NCI-H2107 treated with DMSO at 0.1 percent for 48 hours (cell line): ENCODE results near the gene SWT1.
"Not testable (repeated sequence)": the region's sequence is repeated elsewhere in the genome, so short reads cannot be mapped to it uniquely, and the experiment has no call there.

Experiments
- DNase-seq: peaks from one replicate; lab custom pipeline; 2025; ENCODE audit not compliant: unreplicated experiment; lab: John Stamatoyannopoulos, UW

The SWT1 gene

DNA sequence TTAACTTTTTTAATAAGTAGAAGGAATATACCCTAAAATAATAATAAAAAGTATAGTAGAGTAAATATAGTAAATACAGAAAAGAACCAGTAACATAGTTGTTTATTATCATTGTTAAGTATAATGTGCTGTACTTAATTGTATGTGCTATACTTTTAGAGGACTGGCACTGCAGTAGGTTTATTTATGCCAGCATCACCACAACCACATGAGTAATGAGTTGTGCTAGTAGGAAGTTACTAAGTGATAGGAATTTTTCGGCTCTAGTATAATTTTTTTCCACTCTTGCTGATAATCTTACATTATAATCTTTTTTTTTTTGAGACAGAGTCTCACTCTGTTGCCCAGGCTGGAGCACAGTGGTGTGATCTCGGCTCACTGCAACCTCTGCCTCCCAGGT lies 88.5 kb downstream of the SWT1 start:
- no peak for DNase-seq

- no peak for DNase-seq
Measured at GRCh38 chr1:185249563-185249962, 92.6 kb downstream of the SWT1 start.

DNA sequence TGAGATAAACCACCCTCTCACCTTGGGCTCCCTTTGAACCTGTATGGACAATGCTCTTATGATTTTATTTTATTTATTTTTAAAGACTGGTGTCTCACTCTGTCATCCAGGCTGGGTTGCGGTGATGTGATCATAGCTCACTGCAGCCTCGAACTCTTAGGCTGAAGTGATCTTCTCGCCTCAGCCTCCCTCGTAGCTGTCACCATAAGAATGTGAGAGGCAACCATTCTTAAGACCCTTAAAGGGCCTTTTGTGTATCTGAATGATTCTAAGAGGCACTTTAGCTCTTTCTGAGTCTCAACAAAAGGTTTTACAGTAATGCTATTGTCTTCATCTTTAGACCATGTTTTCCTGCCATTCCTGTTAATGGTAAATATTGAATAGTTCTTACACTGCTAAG lies 93.1 kb downstream of the SWT1 start:
- no peak for DNase-seq

GRCh38 chr1:185251928-185252327 lies 95.0 kb downstream of the SWT1 start:
- DNase-seq, result not testable (repeated sequence)

DNA sequence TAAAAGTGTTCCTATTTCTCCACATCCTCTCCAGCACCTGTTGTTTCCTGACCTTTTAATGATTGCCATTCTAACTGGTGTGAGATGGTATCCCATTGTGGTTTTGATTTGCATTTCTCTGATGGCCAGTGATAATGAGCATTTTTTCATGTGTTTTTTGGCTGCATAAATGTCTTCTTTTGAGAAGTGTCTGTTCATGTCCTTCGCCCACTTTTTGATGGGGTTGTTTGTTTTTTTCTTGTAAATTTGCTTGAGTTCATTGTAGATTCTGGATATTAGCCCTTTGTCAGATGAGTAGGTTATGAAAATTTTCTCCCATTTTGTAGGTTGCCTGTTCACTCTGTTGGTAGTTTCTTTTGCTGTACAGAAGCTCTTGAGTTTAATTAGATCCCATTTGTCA lies 95.4 kb downstream of the SWT1 start:
- DNase-seq, result not testable (repeated sequence)

- not testable (repeated sequence) for DNase-seq
Measured at GRCh38 chr1:185255595-185255994, 98.6 kb downstream of the SWT1 start.

GRCh38 chr1:185257116-185257949 lies 100.4 kb downstream of the SWT1 start:
- not testable (repeated sequence) for DNase-seq

DNA sequence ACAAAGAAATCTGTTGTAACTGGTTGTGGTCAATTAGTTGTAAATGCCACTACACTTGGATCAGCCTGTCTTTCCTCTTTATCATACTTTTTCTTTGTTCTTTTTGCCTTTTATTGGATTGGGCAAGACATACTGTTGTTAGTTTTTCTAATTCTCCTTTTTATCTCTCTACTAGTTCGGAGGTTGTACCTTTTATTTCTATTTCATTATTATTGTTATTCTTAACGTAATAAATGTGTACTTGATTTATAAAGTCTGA lies 100.9 kb downstream of the SWT1 start:
- DNase-seq, result no peak

GRCh38 chr1:185258676-185259075 lies 101.7 kb downstream of the SWT1 start:
- DNase-seq, result no peak

- DNase-seq, result no peak
Measured at GRCh38 chr1:185260611-185261010, 103.6 kb downstream of the SWT1 start.

GRCh38 chr1:185262151-185262550 lies 105.2 kb downstream of the SWT1 start:
- no peak for DNase-seq

GRCh38 chr1:185263292-185263691 lies 106.3 kb downstream of the SWT1 start:
- no peak for DNase-seq

DNA sequence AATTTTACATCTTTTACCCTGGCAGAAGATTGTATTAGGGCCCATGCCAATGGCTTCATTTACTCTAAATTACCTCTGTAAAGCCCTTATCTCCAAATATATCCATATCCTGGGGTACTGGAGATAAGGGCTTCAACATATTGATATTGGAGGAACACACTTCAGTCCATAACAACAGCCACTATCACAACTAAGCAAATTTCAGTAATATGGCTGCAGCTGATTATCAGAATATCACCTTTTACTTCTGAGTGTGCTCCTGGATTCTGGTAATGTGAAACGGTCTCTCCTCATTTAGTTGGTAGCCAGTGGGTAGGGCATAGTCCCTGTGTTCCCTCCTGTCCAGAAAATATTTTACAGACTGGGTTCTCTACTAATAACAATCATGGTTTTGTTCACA lies 106.8 kb downstream of the SWT1 start:
- no peak for DNase-seq

DNA sequence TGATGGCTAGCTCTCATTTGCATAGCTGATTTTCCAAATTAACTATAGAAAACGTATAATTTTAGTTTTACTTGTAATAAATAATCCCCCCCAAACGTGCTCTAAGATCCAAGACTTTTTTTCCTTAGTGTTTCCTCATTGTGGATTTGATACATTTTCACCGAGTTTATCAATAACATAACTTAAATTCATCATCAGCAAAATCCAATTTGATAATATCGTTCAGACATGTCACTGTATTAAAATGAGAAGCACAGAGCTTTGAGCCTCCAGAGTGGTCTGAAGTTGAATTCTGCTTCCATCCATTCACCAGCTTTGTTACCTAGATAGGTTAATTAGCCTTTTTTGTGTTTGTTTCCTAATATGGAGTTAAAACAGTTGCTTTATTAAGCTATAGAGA lies 108.3 kb downstream of the SWT1 start:
- DNase-seq, result no peak

GRCh38 chr1:185267301-185267700 lies 110.3 kb downstream of the SWT1 start:
- DNase-seq, result no peak

DNA sequence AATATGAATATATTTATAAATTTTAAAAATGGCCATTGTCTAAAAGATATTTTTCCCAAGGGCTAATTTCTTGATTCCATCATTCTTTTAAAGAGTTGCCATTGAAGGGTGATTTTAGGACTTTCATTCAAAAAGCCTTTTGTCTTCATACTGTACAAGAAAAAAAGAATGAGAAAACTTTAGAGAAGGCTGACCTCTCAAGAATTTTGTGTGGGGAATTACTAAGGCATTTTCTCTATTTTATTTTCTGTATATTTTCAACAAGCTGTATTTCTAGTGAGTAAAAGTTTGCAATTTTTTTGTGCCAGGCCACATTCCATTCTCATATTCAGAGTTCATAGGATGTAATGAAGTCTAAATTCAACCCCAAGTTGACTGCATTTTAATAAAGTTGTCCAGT lies 110.7 kb downstream of the SWT1 start:
- DNase-seq, result no peak

- DNase-seq, result no peak
Measured at GRCh38 chr1:185268352-185268751, 111.4 kb downstream of the SWT1 start.

- no peak for DNase-seq
Measured at GRCh38 chr1:185271921-185272320, 115.0 kb downstream of the SWT1 start.

DNA sequence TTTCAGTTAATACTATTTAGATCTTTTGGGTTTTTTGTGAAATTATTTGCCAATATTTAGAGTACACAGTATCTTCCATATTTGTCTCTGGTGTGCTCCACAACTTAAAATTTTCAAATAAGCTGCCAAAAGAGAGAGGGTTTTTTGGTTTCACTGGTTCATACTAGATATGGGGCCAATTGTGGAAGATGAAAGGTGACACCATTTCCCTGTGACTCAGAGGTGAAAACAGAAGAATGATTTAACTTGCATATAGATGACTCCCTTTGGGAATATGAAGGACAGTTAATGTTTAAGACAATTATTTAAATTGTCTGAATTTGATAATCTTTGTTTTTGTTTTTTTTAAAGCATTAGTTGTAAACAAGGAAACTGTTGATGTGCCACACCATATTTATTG lies 122.6 kb downstream of the SWT1 start:
- DNase-seq, result no peak

DNA sequence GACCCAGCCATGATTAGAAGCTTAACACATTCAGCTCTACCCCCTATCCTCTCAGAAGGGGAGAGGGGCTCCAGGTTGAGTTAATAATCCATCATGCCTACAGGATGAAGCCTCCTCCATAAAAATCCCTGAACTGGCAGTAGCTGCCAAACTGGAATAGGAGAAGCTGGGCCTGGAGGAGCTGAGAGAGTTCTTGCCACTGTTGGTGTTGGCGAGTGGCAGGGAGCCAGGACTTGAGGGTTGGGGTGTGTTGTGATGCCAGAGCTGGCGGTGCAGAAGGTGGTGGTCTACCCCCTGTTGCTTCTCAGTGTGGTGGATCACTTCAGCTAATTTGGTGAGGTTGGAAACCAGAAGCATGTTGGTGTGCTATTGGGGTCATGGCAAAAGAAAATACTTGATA lies 123.6 kb downstream of the SWT1 start:
- no peak for DNase-seq

DNA sequence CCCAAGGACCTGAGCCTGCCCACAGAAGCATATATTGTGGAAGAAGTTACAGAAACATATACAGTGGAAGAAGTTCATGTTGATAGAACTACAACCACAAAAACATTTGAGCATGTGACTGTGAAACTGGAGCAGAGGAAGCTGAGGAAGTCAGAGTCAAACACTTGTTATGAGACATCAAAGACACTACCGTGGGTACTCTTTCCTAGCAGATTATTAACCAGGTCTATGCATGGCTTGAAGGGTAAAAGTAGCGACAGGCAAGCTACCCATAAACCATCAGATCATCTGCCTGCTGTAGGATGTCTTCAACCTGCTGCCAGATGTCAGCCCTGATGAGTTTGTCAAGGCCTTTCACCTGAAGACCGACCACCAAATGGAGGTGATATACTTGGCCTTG lies 124.3 kb downstream of the SWT1 start:
- no peak for DNase-seq

- DNase-seq, result no peak
Measured at GRCh38 chr1:185284116-185284515, 127.1 kb downstream of the SWT1 start.

DNA sequence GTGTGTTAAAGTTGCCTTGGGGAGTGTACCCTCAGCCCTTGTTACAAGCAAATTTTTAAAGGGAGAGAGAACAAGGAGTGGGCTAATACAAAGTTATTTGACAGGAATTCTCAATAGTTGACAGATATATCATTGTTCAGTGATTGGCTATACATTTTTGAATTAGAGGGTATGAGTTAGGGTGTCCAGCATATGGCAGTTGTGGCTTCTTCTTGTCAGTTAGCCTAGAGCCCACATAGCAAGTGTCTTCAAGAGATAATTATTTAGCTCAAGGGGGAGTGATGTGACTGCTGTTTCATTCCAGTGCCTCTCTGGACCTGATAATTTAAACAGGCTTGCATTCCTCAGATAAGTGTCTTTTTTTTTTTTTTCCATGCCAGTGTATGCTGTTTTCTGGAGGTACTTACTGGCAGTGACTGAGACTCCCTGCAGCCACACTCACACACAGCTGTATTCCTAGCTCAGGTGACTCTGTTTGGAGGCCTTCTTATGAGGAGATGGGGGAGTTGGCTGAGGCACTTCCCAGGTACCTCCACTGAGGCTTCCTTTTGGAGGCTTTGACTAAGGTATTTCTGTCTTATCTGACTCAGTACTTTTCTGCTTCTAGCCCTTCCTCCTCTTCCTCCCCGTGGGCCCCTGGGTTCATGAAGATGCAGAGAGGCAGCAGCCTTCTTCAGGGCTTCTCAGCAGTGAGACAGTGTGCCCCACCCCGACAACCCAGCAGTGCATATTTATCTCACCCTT lies 127.7 kb downstream of the SWT1 start:
- DNase-seq, result no peak
